H1 (cell line): Measurements from ENCODE around the gene AARSD1. TPM values are rescaled to one million over a fixed set of nuclear protein-coding genes. Genes with fewer than 3 reads are reported as not detected.

ENCODE experiments used
- RNF2 ChIP-seq: fragments of 200-900, 300-1000 bp; sonication (generic); IDR thresholded peaks from 2 replicates; pipeline ENCODE4 v1.7.1; 2016; ENCODE audit warnings: borderline replicate concordance, low read depth, mild to moderate bottlenecking, antibody characterized with exemption, low read length; ENCODE audit not compliant: poor library complexity, severe bottlenecking; ENCODE audit errors: missing control alignments
- SIN3A ChIP-seq, 2 experiments: IDR thresholded peaks in 1 of 2; conservative IDR thresholded peaks in 1 of 2; 2 replicates each; pipeline ENCODE4 v1.6.1; 2011 to 2012; ENCODE audit warnings: low read length in 2 of 2, improper control_type of control experiment in 1 of 2, low read depth in 1 of 2, mild to moderate bottlenecking in 1 of 2
- polyA plus RNA-seq, 7 experiments: library from polyadenylated mRNA; depleted of rRNA in 3 of 7; stranded (reverse) in 5 of 7; unstranded in 2 of 7; fragments of >200 nt in 5 of 7; fragments of 200-250 nt in 2 of 7; gene quantifications; 1 replicate in 5 of 7; 2 replicates in 1 of 7; 4 replicates in 1 of 7; pipeline versions ENCODE4 v1.2.1 to v1.2.3, GENCODE V29; 2011 to 2013; ENCODE audit warnings: missing spikeins in 2 of 7, mixed read lengths in 2 of 7
- total RNA-seq: library from RNA; stranded (reverse); fragmentation: NEBNext Ultra II Directional; extraction: Animal tissue kit (Norgen Biotek cat#: 25700); gene quantifications from 2 replicates; pipeline ENCODE4 v1.2.1, GENCODE V29; 2021
- TF ChIP-seq, protein P1 (sequence below), 3 experiments: IDR thresholded peaks; 1 replicate in 2 of 3; 2 replicates in 1 of 3; pipeline versions ENCODE4 v1.5.1 to v1.6.1; 2011; ENCODE audit warnings: low read length in 3 of 3, mild to moderate bottlenecking in 3 of 3, inconsistent platforms in 2 of 3, low read depth in 1 of 3, moderate library complexity in 1 of 3; ENCODE audit not compliant: insufficient read depth in 1 of 3; ENCODE audit errors: control extremely low read depth in 1 of 3

Gene AARSD1
- total and polyA plus RNA-seq, 2 of the 8 experiments (the other 6 are each of a cell fraction or from before 2014, with no cell fraction given) = 51.5 to 58.8 TPM

- TF ChIP-seq, protein P1, sequence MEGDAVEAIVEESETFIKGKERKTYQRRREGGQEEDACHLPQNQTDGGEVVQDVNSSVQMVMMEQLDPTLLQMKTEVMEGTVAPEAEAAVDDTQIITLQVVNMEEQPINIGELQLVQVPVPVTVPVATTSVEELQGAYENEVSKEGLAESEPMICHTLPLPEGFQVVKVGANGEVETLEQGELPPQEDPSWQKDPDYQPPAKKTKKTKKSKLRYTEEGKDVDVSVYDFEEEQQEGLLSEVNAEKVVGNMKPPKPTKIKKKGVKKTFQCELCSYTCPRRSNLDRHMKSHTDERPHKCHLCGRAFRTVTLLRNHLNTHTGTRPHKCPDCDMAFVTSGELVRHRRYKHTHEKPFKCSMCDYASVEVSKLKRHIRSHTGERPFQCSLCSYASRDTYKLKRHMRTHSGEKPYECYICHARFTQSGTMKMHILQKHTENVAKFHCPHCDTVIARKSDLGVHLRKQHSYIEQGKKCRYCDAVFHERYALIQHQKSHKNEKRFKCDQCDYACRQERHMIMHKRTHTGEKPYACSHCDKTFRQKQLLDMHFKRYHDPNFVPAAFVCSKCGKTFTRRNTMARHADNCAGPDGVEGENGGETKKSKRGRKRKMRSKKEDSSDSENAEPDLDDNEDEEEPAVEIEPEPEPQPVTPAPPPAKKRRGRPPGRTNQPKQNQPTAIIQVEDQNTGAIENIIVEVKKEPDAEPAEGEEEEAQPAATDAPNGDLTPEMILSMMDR (IDR thresholded peaks at IDR 0.05; ENCODE audit: control extremely low read depth in 1 of 3, insufficient read depth in 1 of 3, low read depth in 1 of 3, low read length in 3 of 3) = no peak
- TF ChIP-seq RNF2 (no peak), SIN3A (conservative IDR thresholded peaks at IDR 0.05 in 1 of 2, IDR thresholded peaks at IDR 0.05 in 1 of 2; ENCODE audit: low read depth in 1 of 2, low read length in 2 of 2) (no peak)
These were observed 3.7 kb upstream of the AARSD1 start (continued) for GRCh38 chr17:42967925-42968324.
